Measurements from ENCODE around the gene LRRC4C.
A peak's percentile ranks its signal among the peaks of the same experiment; 100 is the strongest.

Gene LRRC4C

GRCh38 chr11:41382927-41383326 is 76.5 kb downstream of the LRRC4C start:
- H2AK5ac ChIP-seq (ENCODE audit: low read depth, low read length) = no peak overlapping the region
- H3K4ac ChIP-seq (ENCODE audit: low read length) = no peak overlapping the region
- peaks cover 0 to 12% of the 10 kb centered on the region in 2 donors for H3K9me3 ChIP-seq (replicated peaks in 1 of 2; ENCODE audit: control insufficient read depth in 2 of 2, insufficient read depth in 1 of 2, low read depth in 1 of 2, low read length in 2 of 2)
- no peak overlapping the region for H3K23ac ChIP-seq (ENCODE audit: low read depth, low read length, poor library complexity)
- no peak overlapping the region for H2BK120ac ChIP-seq (ENCODE audit: low read depth, low read length)
- peak overlapping the region; percentile 14 for H3K4me2 ChIP-seq (ENCODE audit: insufficient read depth, low read length, poor library complexity, severe bottlenecking)
- H3K36me3 ChIP-seq (replicated peaks in 1 of 2; ENCODE audit: control insufficient read depth in 2 of 2, insufficient read depth in 2 of 2, low read length in 2 of 2) = no peaks in the 10 kb centered on the region
- H3K9ac ChIP-seq (ENCODE audit: low read depth, low read length, poor library complexity) = no peak overlapping the region
- no peak overlapping the region for H4K91ac ChIP-seq (ENCODE audit: low read depth, low read length, poor library complexity)
- H3K27ac ChIP-seq (replicated peaks; ENCODE audit: low read length) = peak overlapping the region; percentile 20
- no peak overlapping the region for H3K18ac ChIP-seq (ENCODE audit: low read length)
- H4K8ac ChIP-seq (ENCODE audit: low read depth, low read length) = no peak overlapping the region
- no peak overlapping the region for H2BK15ac ChIP-seq (ENCODE audit: low read length)
- H3K4me1 ChIP-seq (ENCODE audit: control insufficient read depth in 2 of 2, insufficient read depth in 1 of 2, low read depth in 1 of 2, low read length in 2 of 2) = peaks cover 5 to 23% of the 10 kb centered on the region in 2 donors
- no peaks in the 10 kb centered on the region for H3K79me1 ChIP-seq (ENCODE audit: low read depth, low read length)
- H3K14ac ChIP-seq (ENCODE audit: low read length) = no peak overlapping the region
- peak overlapping the region; percentile 3 for H2AFZ ChIP-seq (ENCODE audit: low read length)
- no peaks in the 10 kb centered on the region for H3K27me3 ChIP-seq (ENCODE audit: control insufficient read depth in 3 of 3, insufficient read depth in 3 of 3, low read depth in 1 of 3, low read length in 3 of 3)
- no peak overlapping the region for H2BK5ac ChIP-seq (ENCODE audit: low read length)
- no peak overlapping the region for H3K4me3 ChIP-seq (ENCODE audit: low read length in 2 of 2)
- no peak overlapping the region for H2BK12ac ChIP-seq (ENCODE audit: low read length)
- no CpG with 5 or more reads among the region's 2 CpGs for WGBS, 2 donors (ENCODE audit: extremely low coverage in 2 of 2, insufficient read length in 2 of 2, insufficient replicate concordance in 1 of 2)
- no peak for DNase-seq (ENCODE audit: low spot score)

DNA sequence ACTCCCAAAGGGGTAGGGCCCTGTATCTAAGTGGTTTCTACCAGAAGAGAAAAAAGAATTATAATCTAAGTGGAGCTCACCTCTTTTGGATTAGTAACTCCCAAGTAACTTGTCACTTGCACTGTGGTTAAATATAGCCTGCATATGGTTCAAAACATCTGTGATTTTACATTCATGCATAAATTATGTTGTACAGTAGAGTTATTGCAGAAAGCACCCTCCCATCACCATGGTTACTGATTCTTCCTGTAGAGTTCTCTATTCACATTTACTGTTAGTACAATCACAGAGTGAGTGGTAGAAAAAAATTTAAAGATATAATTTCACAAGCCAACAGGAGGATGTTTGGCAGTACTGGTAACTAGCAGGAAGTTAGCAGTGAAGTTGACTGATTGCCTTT is 80.4 kb downstream of the LRRC4C start:
- Histone ChIP-seq H3K23ac (ENCODE audit: low read depth, low read length, poor library complexity) (no peak overlapping the region), H3K79me1 (ENCODE audit: low read depth, low read length) (no peaks in the 10 kb centered on the region)

DNA sequence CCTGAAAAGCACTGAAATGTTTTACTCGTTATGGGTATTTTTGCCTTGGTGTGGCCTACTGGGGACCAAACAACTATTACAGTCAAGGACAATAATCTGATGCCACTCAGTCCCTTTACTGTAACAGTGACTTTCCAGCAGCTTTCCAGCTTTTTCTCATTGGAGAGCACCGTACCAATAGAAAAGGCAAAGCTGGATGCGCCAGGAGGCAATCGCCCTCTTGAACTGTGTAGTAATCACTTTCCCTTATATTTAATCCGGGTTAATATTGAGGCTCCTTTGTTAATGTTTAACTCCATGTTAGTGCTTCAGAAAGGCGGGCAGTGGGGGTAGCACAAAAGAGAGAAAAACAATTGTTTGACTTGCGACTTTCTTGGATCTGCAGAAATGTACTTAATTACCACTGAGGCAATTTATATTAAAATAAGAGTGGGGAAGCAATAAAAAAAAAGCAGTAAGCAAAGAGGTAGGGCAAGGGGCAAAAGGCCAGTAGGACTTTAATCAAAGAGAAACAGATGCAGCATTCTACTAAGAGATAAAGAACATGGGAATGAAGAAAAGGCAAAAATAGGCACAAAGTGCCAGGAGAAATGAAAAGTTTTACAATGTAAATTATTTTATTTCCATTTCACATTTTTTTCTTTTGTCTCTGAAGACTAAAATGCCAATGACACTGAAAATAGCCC is 81.6 kb downstream of the LRRC4C start:
- Histone ChIP-seq H3K4me1 (ENCODE audit: control insufficient read depth in 2 of 2, insufficient read depth in 1 of 2, low read depth in 1 of 2, low read length in 2 of 2) (peaks cover 8 to 15% of the 10 kb centered on the region in 2 donors), H2AK5ac (ENCODE audit: low read depth, low read length) (no peak overlapping the region), H3K79me1 (ENCODE audit: low read depth, low read length) (no peaks in the 10 kb centered on the region), H4K91ac (ENCODE audit: low read depth, low read length, poor library complexity) (no peak overlapping the region), H2BK12ac (ENCODE audit: low read length) (no peak overlapping the region), H3K9ac (ENCODE audit: low read depth, low read length, poor library complexity) (no peak overlapping the region), H3K4me3 (ENCODE audit: low read length in 2 of 2) (no peak overlapping the region), H3K23ac (ENCODE audit: low read depth, low read length, poor library complexity) (no peak overlapping the region), H3K14ac (ENCODE audit: low read length) (no peak overlapping the region), H3K36me3 (replicated peaks in 1 of 2; ENCODE audit: control insufficient read depth in 2 of 2, insufficient read depth in 2 of 2, low read length in 2 of 2) (no peaks in the 10 kb centered on the region), H2BK15ac (ENCODE audit: low read length) (no peak overlapping the region), H4K8ac (ENCODE audit: low read depth, low read length) (no peak overlapping the region), H3K18ac (ENCODE audit: low read length) (no peak overlapping the region), H3K27ac (replicated peaks; ENCODE audit: low read length) (no peak overlapping the region), H2AFZ (ENCODE audit: low read length) (peak overlapping the region; percentile 6), H2BK120ac (ENCODE audit: low read depth, low read length) (no peak overlapping the region), H3K9me3 (replicated peaks in 1 of 2; ENCODE audit: control insufficient read depth in 2 of 2, insufficient read depth in 1 of 2, low read depth in 1 of 2, low read length in 2 of 2) (no peaks in the 10 kb centered on the region), H3K4me2 (ENCODE audit: insufficient read depth, low read length, poor library complexity, severe bottlenecking) (no peak overlapping the region), H2BK5ac (ENCODE audit: low read length) (no peak overlapping the region), H3K27me3 (ENCODE audit: control insufficient read depth in 3 of 3, insufficient read depth in 3 of 3, low read depth in 1 of 3, low read length in 3 of 3) (no peaks in the 10 kb centered on the region), H3K4ac (ENCODE audit: low read length) (no peak overlapping the region)
- no peak for DNase-seq (ENCODE audit: low spot score)
- no CpG with 5 or more reads among the region's 7 CpGs for WGBS, 2 donors (ENCODE audit: extremely low coverage in 2 of 2, insufficient read length in 2 of 2, insufficient replicate concordance in 1 of 2)

More for the DNA sequence above, 80.4 kb downstream of the LRRC4C start:
- no peak overlapping the region for H2AFZ ChIP-seq (ENCODE audit: low read length)
- H3K4me2 ChIP-seq (ENCODE audit: insufficient read depth, low read length, poor library complexity, severe bottlenecking) = no peak overlapping the region
- no peaks in the 10 kb centered on the region for H3K36me3 ChIP-seq (replicated peaks in 1 of 2; ENCODE audit: control insufficient read depth in 2 of 2, insufficient read depth in 2 of 2, low read length in 2 of 2)
- no peak overlapping the region for H3K4me3 ChIP-seq (ENCODE audit: low read length in 2 of 2)
- DNase-seq (ENCODE audit: low spot score) = no peak
- H2BK120ac ChIP-seq (ENCODE audit: low read depth, low read length) = no peak overlapping the region
- no peak overlapping the region for H4K91ac ChIP-seq (ENCODE audit: low read depth, low read length, poor library complexity)
- H3K18ac ChIP-seq (ENCODE audit: low read length) = no peak overlapping the region
- H3K9ac ChIP-seq (ENCODE audit: low read depth, low read length, poor library complexity) = no peak overlapping the region
- H3K27me3 ChIP-seq (ENCODE audit: control insufficient read depth in 3 of 3, insufficient read depth in 3 of 3, low read depth in 1 of 3, low read length in 3 of 3) = no peaks in the 10 kb centered on the region
- no peak overlapping the region for H4K8ac ChIP-seq (ENCODE audit: low read depth, low read length)
- H2BK5ac ChIP-seq (ENCODE audit: low read length) = no peak overlapping the region
- no peak overlapping the region for H2BK15ac ChIP-seq (ENCODE audit: low read length)
- no peak overlapping the region for H3K4ac ChIP-seq (ENCODE audit: low read length)
- H3K4me1 ChIP-seq (ENCODE audit: control insufficient read depth in 2 of 2, insufficient read depth in 1 of 2, low read depth in 1 of 2, low read length in 2 of 2) = peaks cover 10 to 22% of the 10 kb centered on the region in 2 donors
- no peaks in the 10 kb centered on the region for H3K9me3 ChIP-seq (replicated peaks in 1 of 2; ENCODE audit: control insufficient read depth in 2 of 2, insufficient read depth in 1 of 2, low read depth in 1 of 2, low read length in 2 of 2)
- no peak overlapping the region for H3K14ac ChIP-seq (ENCODE audit: low read length)
- H3K27ac ChIP-seq (replicated peaks; ENCODE audit: low read length) = no peak overlapping the region
- H2AK5ac ChIP-seq (ENCODE audit: low read depth, low read length) = no peak overlapping the region
- H2BK12ac ChIP-seq (ENCODE audit: low read length) = no peak overlapping the region

DNA sequence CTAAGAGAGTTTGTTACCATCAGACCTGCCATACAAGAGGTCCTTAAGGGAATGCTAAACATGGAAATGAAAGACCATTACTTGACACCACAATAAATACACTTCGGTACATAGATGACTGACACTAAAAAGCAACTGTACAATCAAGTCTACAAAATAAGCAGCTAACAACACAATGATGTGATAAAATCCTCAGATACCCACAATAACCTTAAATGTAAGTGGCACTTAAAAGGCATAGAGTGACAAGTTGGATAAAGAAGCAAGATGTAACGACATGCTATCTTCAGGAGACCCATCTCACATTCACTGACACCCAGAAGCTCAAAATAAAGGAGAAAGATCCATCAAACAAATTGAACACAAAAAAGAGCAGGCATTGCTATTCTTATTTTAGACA is 107.6 kb downstream of the LRRC4C start:
- Histone ChIP-seq H3K27ac (replicated peaks; ENCODE audit: low read length) (no peak overlapping the region), H3K18ac (ENCODE audit: low read length) (no peak overlapping the region), H4K8ac (ENCODE audit: low read depth, low read length) (no peak overlapping the region), H3K4me1 (ENCODE audit: control insufficient read depth in 2 of 2, insufficient read depth in 1 of 2, low read depth in 1 of 2, low read length in 2 of 2) (peaks cover 0 to 4% of the 10 kb centered on the region in 2 donors), H3K4ac (ENCODE audit: low read length) (no peak overlapping the region), H2BK15ac (ENCODE audit: low read length) (no peak overlapping the region), H4K91ac (ENCODE audit: low read depth, low read length, poor library complexity) (no peak overlapping the region), H2AFZ (ENCODE audit: low read length) (no peak overlapping the region), H3K4me3 (ENCODE audit: low read length in 2 of 2) (no peak overlapping the region), H2AK5ac (ENCODE audit: low read depth, low read length) (no peak overlapping the region), H2BK12ac (ENCODE audit: low read length) (no peak overlapping the region), H3K14ac (ENCODE audit: low read length) (no peak overlapping the region), H3K9ac (ENCODE audit: low read depth, low read length, poor library complexity) (no peak overlapping the region), H3K27me3 (ENCODE audit: control insufficient read depth in 3 of 3, insufficient read depth in 3 of 3, low read depth in 1 of 3, low read length in 3 of 3) (no peaks in the 10 kb centered on the region), H3K4me2 (ENCODE audit: insufficient read depth, low read length, poor library complexity, severe bottlenecking) (no peak overlapping the region), H3K23ac (ENCODE audit: low read depth, low read length, poor library complexity) (no peak overlapping the region), H3K9me3 (replicated peaks in 1 of 2; ENCODE audit: control insufficient read depth in 2 of 2, insufficient read depth in 1 of 2, low read depth in 1 of 2, low read length in 2 of 2) (peaks cover 0 to 2% of the 10 kb centered on the region in 2 donors), H2BK120ac (ENCODE audit: low read depth, low read length) (no peak overlapping the region), H3K36me3 (replicated peaks in 1 of 2; ENCODE audit: control insufficient read depth in 2 of 2, insufficient read depth in 2 of 2, low read length in 2 of 2) (no peaks in the 10 kb centered on the region), H2BK5ac (ENCODE audit: low read length) (no peak overlapping the region), H3K79me1 (ENCODE audit: low read depth, low read length) (no peaks in the 10 kb centered on the region)
- WGBS, 2 donors (ENCODE audit: extremely low coverage in 2 of 2, insufficient read length in 2 of 2, insufficient replicate concordance in 1 of 2) = no CpG with 5 or more reads among the region's 2 CpGs
- DNase-seq (ENCODE audit: low spot score) = no peak
